GM21619 (cell line): ENCODE data around the gene CHMP6.
A peak's percentile ranks its signal among the peaks of the same experiment; 100 is the strongest.
"Not testable (repeated sequence)": the region's sequence is repeated elsewhere in the genome, so short reads cannot be mapped to it uniquely, and the experiment has no call there.

Experiments used
- ATAC-seq: cut with Tn5 transposase; IDR thresholded peaks from one replicate; pipeline ENCODE4 v1.9.1; 2021; ENCODE audit not compliant: unreplicated experiment

The CHMP6 gene

DNA sequence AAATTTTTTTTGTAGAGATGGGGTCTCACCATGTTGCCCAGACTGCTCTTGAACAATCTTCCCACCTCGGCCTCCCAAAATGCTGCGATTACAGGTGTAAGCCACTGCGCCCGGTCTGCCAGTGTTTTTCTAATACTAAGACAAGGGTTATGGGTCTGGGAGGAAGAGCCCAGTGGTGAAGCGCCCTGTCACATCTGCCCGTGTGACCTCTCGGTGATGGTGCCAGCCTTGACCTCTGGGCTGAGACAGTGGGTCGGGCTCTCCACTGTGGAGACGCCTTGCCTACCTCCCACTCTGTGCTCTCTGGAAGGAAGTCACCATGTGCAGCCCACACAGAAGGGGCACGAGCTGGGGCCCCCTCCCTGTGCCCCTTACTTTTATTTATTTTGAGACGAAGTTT lies 38.2 kb downstream of the CHMP6 start:
- ATAC-seq, result no peak

DNA sequence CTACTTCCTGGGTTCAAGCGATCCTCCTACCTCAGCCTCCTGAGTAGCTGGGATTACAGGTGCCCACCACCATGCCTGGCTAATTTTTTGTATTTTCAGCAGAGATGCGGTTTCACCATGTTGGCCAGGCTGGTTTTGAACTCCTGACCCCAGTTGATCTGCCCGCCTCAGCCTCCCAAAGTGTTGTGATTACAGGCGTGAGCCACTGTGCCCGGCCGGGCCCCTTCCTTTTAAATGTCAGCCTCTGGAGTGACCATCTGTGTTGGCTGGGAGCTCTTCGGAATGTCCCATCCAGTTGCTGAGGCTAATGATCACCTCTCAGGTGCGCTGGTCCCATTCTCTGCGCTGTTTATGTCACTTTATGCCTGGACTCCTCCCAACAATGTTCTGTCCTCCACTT lies 38.7 kb downstream of the CHMP6 start:
- not testable (repeated sequence) for ATAC-seq

DNA sequence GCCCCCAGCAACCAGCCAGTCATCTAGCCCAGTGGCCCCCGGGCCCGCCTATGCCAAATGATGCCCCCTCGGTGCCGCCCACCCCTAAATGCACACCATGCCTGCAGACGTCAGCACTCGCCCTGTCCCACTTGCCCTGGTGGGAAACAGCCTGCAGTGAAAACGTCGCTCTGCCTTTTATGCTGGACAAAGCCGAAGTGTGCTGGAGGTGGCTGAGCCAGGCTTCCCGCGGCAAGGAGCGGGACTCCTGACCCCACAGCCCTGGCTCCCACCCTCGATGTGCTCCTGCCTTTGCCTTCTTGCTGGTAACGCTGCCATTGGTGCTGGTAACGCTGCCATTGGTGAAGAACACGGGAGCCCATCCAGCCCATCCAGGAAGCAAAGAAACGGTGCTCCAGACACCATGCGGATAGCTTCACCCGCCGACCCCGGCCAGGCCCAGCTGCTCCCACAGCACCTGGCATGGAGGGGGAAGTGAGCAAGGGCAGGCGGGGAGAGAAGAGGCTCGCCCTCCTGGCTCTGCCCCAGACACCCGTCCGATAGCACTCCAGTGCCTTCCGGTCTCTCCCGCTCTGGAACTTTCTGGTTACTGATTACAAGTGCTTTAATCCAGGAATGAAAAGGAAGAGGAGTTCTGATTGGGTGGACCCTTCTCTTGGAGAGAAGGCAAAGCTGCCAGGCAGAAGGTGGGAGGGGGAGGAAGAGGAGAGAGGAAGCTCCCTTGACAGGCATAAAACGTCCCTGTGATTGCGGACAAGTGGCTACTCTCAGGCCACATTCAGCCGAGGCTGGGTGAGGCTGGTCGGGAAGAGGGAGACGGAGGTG lies 39.3 kb downstream of the CHMP6 start:
- no peak for ATAC-seq

DNA sequence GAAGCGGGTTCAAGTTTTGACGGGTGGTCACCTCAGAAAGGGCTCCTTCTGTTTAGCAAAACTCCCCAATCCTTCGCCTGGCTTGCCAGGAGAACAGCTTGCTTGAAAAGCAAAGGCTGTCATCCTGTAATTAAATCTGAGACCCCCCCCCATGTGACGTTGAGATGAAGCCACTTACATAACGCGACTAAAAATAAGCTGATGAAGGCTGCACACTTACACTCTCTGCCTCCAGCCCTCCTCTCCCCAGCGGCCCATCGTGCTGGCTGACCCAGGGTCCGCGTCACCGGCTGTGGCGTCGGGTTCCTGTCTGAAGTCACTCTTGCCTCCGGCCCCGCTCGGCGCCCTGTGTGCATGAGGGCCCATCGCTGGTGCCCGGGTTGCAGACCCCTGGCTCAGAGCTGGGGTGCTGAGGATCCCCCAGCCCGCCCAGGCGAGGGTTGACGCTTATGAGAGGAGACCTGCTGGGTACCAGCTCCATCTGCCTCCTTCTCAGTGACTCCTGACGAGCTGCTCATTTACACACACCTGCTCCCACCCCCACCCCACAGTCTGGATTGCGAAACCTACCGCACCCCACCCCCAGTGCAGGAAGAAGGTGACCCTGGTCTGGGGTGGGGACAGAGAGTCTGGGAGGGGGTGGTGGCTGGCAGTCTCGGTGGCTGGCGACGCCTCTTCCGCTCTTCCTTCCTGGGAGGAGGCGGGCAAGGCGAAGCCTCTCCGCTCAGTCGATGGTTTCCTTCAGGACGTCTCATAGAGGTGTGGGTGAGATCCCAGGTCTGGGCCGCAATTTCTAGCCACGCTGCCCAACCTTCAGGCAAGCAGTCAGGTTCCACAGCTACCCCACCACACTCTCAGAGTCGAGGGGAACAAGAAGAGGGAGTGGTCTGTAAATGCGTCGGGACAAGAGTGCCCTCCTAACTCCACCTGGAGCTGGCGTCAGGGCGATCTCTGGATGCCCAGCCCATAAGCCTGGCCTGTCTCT lies 40.2 kb downstream of the CHMP6 start:
- no peak for ATAC-seq

DNA sequence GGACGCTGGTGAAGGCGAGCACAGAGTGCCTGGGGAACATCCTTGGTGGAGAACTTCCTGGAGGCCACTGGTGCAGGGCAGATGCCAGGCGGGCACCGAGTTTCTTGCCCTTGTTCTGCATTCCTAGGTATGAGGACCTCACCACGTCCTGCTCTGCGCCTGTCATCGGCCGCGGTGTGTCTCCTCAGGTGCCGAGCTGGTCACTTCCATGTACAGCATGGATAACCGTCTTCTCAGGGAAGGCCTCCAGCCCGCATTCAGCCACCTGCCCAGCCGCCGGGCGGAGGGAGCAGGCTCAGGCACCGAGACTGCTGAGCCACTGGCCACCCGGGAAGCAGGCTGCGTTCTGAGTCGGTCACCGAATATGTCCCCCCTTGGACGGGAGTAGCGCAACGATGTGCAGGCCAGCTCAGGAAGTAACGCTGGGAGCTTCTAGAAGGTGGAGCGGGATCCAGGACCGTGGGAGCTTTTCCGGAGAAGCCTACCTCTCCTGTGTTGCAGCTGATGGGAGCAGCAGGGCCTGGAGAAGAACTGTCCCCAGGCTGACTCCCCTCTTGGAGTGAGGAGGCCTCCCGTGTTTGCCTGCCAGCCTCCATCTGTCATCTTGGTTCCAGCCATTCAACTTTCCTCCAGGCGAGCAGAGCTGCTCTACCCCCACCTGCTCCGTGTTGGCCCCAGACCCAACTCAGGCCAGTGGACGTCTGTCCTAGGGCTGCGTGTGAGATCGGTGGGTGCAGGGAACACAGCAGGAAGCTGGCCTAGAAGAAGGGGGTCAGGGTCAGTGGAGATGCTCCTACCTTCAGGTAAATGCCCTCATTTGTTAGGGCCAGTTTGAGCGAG lies 41.2 kb downstream of the CHMP6 start:
- ATAC-seq, result no peak

DNA sequence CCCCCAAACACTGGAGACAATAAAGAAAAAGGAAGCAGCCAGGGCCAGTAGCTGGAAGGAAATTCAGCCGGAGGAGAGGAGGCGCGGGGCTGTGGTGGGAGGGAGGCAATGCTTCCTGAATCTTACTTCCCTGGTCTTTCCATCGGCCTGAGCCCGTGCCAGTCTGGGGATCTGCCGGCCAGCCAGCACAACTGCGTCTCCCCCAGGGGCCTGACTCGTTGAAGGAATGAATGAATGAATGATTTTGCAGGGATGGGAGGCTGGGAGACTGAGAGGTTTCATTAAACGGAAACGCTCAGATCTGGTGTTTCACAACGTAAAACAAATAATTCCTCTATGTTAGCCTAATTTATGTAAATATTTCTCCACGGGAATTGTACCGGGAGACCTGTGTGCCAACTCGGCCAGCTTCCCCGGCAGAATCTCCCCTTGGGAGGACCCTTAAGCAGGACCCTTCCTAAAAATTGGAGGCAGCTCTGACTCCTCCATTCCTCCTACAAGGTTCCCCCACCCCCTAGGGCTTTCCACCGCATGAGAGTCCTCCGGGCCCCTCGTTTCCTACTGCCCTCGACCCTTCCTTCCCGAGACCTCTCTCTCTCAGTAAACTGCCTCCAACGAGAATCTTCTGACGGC lies 42.0 kb downstream of the CHMP6 start:
- no peak for ATAC-seq

DNA sequence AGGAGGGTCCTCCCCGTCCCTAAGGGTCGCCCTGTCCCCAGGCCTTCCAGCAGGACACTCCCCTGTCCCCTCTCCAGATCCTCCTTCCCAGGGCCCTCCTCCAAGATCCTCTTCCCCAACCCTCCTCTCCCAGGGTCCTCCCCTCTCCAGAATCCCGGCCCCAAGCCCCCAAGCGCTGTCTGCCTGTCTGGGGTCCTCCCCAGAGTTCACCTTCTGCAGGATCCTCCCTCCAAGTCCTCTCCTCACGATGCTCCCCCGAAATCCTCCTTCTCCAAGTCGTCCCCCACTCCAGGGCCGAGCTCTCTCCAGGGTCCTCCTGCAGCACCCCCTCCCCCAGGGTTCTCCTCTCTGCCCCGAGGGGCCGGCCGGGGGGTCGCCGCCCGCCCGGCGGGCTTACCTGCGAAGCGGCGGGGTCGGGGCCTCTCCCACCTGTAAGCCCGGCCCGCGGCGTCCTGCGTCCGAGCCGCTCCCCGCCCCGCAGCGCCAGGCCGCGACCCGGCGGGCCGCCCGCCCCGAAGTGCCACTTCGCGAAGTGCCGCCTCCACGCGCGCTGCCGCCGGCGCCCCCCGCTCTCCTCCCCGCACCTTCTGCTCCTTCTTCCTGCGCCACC lies 42.6 kb downstream of the CHMP6 start:
- no peak for ATAC-seq

DNA sequence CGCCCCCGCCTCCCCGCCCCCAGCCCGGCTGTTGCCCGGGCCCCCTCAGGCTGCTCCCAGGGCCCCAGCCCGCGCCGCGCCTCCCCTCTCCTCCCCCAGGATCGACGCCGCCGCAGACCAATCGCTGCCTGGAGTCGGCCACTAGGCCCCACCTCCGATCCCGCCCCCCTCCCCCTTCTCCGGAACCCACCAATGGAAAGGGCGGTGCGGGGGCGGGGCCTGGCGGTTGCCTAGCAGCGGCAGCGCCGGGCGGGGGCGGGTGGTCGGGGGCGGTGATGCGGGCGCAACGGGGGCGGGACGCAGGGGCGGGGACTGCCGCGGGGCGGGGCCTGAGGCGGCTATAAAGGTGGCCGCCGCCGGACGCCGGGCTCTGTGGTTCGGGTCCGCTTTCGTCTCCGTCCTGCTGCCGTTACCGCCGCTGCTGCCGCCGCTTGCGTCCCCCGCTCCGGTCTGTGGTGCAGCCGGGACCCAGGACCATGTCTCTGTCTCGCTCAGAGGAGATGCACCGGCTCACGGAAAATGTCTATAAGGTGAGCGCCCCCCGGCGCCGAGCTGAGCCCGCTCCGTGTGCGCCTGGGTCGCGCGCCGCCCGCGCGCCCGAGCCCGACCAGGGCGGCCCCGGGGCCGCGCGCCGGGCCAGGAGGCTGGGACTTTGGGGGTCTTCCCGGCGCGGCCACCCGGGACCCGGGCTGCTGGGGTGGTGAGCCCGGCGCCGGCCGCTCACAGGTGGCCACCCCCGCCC lies 43.3 kb downstream of the CHMP6 start, which contains the start of gene BAIAP2:
BAIAP2 (plus strand) TSS at position 373 of the 742 bp plus-strand sequence; CDS start at position 477, 104 bp downstream.
- peak; percentile 44 for ATAC-seq

DNA sequence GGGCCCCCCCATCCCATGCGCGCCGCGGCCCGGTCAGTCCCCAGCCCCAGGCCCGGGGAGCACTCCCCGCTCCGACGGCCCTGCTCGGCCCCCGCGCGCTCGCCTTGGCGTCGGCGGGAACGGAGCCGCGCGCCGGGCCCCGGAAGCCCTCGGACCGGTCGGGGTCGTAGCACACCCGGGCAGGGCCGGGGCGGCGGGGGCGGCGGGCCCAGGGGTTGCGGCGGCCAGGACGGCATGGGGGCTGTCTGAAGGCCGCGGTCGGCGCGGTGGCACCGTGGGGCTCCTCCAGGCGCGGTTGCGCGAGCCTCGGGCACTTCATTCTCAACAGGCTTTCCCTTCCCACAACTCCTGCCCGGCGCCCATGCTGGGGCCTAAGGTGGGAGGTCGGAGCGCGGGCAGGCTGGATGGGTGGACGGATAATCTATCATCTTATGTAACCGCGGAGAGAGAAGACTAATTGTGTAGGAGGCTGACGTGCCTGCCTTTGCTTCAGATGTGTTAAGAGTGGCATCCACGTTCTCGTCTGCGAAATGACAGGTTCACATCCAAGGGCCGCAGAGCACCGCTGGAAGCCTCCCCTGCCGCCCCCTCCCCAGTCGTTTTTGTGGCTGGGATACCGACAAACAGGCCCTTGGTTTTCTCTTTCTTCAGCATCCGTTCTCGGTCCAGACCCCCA lies 44.0 kb downstream of the CHMP6 start:
- ATAC-seq, result peak; percentile 10

DNA sequence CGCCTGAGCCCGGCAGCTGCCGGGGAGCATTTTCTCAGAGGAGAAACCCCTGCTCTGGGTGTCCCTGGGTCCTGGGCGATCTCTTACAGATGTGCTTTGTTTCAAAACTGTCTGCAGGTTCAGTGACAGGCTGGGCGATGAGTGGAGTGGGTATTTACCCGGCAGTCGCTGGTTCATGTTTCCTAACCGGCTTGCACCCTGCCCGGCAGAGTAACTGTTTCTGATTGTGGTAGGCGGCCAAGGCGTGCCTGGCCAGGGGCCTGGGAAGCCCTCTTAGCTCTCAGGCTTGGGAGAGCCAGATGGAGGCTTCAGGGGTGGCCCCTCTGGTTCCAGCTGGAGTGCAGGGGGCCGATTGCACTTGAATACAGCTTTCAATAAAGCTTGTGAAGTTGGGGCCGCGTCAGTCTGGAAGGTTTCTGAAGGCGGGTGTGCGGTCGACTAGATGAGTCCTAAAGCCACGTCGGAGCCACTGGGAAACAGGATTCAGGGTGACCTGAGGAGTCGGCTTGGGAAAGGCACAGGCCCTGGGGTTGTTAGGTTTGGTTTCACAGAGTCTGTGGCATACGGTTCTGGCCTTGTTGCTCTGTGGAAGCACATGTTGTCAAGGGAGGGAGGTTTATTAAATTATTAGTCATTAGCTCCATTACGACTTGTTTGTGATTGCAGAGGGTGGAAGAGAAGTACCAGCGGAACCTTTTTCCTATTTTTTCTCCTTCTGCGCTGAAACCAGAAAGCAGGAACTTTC lies 44.7 kb downstream of the CHMP6 start:
- no peak for ATAC-seq

DNA sequence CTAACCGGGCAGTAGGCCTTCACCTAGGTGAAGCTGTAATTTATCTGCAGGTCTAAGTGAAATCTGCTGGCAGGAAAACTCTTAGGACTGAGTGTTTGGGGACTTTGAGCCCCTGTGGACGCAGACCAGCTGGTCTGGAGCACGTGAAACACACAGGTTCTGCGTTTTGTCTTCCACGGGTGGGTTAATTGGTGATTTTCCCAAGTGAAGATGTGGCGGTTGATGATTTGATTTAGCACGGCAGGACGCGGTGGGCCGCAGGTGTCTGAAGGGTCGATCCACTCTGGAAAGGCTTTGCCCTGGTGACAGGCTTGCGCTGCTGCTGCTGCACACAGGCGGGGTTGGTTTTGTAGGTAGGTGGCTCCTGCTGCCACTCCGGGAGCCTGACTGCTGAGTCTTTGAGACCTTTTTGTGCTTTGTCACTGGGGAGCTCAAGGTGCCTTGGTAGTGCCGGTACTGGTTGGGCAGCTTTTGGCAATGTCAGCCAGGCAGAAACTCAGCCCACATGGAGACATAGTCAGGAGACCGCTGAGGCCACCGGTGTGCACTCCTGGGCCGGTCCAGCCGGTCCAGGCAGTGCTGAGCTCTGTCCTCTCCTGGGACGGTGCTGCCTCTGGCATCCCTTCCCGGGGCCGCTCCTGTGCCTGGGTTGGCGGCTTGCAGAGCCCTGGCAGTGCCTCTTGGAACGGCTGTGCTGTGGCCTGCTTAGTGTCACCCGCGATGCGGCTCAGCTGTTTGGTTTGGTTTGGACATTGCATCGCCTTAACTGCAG lies 45.6 kb downstream of the CHMP6 start:
- no peak for ATAC-seq

DNA sequence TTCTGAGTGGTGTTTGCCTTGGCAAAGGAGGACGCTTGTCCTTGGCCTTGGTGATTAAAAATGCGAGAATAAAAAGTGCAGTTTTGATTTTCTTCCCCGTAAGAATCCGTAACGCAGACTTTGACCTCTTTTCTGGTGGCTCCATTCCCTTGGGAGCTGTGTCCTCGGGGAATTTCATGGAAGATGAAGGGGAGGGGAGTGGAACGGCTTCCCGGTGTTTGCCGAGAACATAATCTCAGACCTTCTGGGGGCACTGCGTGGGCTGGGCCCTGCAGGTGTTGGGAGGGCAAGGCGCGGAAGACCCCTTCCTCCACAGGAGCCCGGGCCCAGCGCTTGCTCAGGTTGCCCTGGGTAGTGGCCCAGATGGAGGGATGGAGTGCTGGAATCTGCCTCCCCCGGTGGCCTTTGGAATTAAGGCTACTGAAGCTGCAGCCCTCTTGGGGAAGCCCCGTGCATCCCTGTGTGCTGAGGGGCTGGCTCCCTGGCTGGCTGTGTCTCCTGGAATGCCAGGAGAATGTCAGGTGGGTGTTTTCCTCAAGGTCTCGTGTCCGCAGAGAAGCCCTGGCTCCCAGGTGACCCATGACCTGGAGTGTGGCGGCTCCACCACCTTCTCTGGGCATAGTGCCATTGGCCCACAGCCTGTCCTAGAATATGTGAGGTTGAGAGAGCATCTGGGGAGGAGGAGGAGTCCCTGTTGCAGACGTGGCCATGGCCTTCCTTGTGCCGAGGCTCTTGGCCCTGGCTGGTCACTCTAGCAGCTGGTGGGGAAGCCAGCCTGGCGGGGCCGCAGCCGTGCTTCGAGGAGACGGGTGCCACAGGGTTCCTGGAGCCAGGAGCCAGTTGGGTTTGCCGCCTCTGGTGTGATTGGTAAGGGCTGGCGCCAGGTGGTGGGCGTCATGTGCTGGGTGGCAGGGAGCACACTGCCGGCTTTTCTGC lies 46.4 kb downstream of the CHMP6 start:
- no peak for ATAC-seq

DNA sequence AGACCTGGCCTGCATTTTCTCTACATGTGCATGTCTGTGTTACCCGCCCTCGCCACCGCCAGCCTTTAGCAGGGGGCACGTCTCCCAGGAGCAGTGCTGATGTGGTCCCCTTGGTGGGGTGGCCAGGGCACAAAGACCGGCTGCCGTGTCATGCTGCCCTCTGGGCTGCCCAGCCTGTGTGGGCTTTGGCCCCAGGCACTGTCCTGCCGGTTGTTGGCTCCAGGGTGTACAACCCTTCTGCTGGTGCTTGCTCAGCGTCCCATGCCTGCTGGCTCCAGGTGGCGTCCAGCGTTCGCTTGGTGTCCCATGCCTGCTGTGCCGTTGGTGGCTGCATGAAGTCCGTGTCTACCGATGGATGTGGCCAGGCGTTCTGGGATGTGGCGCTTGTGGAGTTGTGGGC lies 47.5 kb downstream of the CHMP6 start:
- no peak for ATAC-seq

DNA sequence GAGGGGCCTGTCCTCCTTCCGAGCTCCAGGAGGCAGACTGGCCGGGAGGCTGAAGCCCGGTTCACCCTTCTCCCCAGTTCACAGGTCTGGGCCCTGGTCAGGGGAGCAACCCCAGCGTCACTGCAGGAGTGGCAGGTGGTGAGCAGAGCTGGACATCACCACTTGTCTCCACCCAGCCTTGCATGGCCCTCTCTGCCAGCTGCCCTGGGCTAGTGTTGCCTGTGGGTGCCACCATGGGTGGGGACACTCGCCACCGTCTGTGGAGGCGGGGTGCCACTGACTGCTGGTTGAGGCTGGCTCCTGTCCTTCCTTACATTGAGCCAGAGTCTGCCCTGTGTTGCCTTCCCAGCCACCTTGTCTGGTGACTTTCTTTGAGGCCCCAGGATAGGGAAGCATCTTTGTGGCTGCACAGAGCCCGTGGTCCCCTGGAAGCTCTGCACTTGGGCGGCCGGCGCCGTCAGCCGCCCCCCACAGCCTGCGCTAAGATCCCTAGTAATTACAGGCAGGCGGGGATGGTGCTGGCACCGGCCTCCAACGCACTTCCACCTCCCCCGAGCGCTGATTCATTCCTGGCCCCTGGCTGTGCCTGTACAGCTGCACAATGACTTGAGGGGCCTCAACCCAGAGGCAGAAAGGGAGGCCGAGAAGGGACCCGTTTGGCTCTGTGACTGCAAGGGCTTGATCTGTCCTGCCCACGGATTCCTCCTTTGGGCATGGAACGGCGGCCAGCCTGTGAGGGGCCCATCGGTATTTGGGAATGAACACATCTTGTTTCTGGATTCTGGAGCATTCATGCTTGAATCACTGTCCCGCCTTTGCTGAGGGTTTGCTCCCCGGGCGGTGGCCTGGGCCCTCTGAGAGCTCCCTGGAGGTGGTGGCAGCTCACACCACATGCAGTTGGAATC lies 48.5 kb downstream of the CHMP6 start:
- no peak for ATAC-seq

DNA sequence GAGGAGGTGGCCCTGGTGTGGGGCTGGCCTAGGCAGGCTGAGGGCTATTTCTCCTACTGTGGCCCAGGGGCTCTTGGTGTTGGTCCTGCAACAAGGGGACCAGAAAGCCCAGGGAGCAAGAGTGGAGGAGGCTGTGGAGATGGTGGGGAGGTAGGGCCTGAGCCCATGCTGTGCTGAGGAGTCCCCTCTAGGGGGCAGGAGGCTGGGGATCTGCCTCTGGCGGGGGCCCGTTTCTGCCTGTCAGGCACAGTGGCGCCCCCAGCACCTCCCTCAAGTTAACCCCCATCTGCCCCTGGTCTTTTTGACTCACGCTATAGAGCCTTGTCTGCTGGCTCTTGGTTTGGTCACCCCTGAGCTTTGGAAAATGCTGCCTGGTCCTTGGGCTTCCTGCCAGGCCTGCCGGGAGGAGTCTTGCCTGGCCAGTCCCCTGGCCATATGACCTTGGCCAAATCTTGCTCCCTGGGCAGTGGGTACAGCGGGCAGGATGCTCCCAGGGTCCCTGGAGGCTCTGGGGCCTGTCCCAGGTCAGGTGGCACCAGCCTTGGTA lies 49.2 kb downstream of the CHMP6 start:
- ATAC-seq, result no peak
